GM19035 (cell line): ENCODE data around the gene PARD3B.

ENCODE experiments used
- ATAC-seq: cut with Tn5 transposase; IDR thresholded peaks from one replicate; pipeline ENCODE4 v1.9.1; 2021; ENCODE audit not compliant: unreplicated experiment

PARD3B gene

DNA sequence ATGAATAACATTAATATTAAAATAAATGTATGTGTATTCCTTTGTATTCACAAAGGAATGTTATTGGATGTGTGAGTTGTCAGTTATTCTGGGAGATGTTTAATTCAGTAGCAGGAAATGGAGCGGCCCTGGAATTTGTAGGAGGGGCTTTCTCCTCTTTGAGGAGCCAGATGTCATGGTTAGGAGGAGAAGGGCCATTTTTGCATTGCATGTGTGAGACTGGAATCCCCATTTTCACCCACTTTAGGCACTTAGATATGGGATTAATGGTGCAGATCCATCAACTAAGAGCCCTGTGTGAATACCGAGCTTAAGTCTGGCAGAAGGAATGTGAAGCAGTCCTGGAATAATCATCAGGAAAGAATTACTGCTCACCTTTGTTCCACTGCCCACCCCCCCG lies 439.2 kb downstream of the PARD3B start:
- ATAC-seq: no peak

DNA sequence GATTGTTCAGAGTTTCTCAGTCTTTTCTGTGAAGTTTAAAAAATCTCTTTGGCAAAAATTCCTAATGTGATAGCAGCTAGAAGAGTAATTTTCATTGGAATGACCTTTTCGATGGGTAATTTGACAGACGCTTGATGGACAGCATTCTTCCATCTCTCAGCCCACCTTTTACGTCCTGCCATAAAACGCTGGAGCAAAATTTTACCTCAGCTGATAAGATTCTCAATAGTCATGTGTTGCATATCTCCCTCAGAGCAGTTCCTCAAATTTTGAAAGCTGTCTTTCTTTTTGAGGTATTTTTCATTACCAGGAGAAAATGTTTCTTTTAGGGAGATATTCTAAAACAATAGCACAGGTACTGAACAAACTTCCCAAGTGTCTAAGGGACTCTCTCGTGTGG lies 441.4 kb downstream of the PARD3B start:
- no peak for ATAC-seq

DNA sequence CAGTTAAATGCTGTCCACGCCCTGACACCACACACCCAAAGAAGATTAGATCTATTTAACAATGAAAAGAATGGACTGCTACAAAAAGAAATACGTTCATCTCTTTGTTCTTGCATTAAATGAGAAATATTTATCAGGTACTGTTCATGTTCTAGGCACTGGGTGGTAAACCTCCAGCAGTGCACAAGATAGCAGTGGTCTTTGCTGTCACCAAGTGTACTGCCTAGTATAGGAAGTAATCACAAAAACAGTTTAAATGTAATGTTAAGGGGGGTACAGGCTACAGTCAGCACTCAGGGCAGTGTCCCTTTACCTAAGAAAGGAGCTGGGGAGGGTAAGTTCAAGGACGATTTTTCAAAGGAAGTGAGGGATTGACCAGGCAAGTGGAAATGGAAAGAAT lies 443.6 kb downstream of the PARD3B start:
- no peak for ATAC-seq

- ATAC-seq: no peak
These were observed 444.6 kb downstream of the PARD3B start for GRCh38 chr2:204989877-204990276.

DNA sequence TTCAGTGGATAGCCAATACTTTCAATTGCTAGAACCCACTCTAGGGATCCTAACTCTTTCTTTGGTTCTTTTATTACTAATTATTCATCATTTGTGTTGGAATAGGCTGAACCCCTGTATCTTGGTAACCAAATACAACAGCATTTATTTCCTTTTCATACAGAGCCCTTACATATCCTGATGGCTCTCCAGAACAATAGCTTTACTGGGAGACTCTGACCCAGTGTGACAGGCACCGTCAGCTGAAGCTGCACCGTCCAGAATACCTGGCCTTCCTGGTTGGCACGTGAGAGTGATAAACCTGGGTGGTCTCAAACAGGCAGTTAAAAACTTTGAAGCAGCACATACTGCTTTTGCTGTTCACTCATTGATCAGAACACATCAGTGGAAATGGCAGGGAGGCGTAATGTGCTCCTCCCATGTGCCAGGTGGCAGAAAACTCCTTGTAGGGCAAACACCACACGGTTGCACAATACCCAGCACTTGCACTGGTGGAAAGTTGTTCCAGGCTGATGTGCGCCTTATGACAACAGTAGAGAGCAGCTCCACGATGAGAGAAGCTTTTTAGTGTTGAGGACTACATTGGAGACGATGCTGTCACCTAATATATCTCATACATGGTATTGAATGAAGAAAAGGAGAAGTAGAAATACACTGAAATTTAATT lies 456.2 kb downstream of the PARD3B start:
- ATAC-seq: no peak

GRCh38 chr2:205002390-205002789 lies 457.1 kb downstream of the PARD3B start:
- ATAC-seq: no peak

DNA sequence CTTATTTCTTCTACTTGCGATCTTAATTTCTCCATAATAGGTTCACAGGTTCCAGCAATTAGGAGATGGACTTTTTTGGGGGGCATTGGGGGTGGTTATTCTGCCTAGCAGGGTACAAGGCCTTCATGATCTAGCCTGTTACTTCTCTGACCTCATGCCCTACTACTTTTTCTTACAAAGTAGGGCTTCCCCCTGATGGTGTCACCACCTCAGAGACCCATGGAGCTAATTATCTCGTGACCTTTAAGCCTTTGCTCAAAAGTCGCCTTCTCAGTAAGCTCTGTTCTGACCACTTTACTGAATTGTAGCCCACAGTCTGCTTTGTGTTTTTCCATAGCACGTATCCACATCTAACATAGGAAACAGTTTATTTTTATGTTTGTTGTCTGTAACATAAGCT lies 458.0 kb downstream of the PARD3B start:
- ATAC-seq: no peak

DNA sequence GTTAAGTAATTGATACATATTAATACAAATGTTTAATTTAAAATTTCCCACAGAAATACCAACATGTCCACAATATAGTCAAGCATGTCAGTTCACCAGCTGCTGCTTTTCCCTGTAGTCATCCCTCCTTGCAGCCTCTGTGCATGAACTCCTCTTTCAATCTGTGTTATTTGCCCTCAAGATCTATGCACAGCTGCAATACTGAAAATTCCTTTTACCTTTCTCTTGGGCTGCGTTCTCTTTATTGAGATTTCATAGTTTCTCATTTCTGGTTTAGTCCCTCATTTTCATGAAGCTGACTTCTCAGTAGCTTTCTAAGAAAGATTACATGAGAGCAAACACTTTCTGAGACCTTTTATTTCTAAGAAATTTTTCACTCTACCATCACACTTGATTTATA lies 464.9 kb downstream of the PARD3B start:
- no peak for ATAC-seq

- no peak for ATAC-seq
These were observed 465.8 kb downstream of the PARD3B start for GRCh38 chr2:205011031-205011430.

DNA sequence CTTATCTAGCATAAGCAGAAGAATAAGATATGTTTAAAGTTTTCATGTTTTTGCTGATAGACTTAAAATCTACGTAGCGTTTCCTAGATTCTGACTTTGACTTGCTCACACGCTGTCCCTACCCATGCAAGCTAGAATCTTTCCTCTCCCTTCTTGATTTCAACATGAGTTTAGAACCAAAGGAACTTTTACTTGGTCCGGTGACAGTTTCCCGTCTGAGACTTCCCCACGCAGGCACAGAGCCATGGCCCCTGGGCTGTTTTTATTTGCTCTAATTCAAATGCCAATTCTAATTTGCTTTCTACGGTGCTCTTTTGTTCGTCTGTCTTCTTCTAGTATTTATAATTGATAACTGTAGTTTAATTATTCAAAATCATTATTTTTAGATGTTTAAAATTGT lies 467.7 kb downstream of the PARD3B start:
- no peak for ATAC-seq

- ATAC-seq: no peak
These were observed 468.3 kb downstream of the PARD3B start for GRCh38 chr2:205013586-205013985.

DNA sequence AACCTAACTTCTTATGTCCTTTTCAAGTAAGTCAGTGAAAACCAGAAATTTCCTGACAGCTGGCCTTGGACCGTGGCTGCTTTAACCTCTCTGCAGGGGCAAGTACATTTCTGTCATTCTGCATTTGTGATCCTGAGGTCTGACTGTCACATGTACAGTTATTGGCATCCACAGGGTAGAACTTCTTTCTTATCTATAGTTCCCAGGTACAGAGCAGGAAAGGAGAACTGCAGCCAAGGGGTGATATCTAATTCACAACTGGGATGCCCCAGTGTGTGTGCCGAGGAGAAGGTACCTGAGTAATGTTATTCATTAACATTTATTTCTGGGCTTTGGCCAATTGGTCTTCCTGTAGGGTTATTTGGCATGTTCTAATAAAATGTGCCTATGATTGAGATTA lies 468.9 kb downstream of the PARD3B start:
- no peak for ATAC-seq

- no peak for ATAC-seq
These were observed 472.1 kb downstream of the PARD3B start for GRCh38 chr2:205017381-205017780.

DNA sequence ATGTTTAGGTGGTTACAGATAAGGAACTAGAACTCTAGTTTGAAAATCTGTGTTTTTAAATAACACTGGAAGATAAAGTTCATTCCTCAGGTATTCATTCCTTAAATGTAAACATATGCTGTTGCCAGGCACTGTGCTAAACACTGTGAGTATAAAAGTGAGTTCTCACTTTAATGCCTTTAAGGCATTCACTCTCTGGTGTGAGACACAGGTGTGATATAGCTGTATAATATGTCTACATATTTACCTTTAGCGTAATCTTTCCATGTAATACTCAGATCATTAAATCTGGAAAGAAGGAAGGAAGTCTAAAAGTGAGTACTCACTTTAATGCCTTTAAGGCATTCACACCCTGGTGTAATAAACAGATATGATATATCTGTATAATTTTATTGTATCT lies 472.6 kb downstream of the PARD3B start:
- ATAC-seq: no peak

- ATAC-seq: no peak
These were observed 475.4 kb downstream of the PARD3B start for GRCh38 chr2:205020673-205021072.

- ATAC-seq: no peak
These were observed 477.6 kb downstream of the PARD3B start for GRCh38 chr2:205022841-205023240.

GRCh38 chr2:205024822-205025518 lies 479.7 kb downstream of the PARD3B start:
- no peak for ATAC-seq

DNA sequence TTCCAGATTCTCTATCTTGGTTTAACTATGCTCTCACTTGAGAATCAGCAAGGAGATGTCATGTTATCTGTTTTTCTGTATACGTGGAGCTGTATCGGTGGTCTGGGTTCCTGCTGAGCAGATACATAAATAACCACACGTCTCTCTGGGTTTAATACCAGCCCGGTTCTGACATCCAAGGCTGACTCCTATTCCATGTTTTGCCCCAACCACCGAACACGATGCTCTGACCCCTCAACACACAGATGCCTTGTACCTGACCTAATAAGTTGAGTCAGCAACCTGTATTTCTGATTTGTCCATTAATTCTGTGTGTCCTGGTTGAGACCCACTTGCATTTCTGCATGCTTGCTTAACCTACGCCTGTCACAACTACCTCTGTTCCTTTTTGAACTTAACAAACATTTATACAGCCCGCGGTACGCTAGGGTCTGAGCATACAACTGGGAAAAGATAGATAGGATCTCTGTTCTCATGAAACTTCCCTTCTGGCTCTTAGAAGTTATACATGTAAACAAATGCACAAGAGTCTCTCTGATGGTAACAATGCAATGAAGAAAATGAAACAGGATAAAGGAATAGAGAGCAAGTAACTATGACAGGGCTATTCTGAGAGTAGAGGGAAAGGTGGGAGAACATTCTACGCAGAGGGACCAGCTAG lies 480.4 kb downstream of the PARD3B start:
- no peak for ATAC-seq

GRCh38 chr2:205030695-205031094 lies 485.4 kb downstream of the PARD3B start:
- ATAC-seq: no peak

DNA sequence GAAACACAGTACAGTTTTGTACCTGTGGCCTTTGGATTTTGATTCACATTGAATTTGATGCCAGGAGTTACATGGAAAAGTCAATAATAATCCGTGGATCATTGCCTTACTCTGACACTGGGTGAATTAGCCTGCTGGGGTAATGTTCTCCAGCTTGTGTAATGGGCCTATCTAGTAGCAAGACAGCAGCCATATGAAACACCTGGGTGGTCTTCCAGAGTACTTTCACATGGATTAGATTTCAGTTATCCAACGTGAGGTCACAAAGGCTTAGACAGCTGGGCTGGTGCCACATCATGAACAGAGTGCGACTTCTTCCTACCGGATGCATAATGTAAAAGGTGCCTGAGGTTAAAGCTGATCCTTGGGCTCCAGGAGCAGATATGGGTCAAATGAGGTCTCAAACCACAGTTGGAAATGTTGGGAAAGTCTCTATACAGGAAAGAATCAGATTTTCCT lies 486.8 kb downstream of the PARD3B start:
- ATAC-seq: no peak

DNA sequence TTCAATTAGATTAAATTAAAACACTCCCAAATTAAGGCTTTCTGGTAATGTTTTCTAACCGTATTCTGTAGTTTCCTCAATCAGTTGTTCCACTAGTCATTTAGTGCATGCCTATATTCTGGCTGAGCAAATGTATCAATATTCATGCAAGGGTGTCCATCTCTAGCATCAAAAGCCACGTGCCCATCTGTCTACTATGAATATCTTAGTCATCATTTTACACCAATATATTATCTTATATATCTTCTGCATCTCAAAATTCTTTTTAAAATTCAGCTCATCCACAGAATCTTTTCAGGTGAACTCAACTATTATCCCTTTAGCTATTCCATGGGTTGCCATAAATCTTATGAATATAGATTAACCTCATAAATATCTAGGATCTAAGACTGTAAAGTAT lies 488.2 kb downstream of the PARD3B start:
- ATAC-seq: no peak

DNA sequence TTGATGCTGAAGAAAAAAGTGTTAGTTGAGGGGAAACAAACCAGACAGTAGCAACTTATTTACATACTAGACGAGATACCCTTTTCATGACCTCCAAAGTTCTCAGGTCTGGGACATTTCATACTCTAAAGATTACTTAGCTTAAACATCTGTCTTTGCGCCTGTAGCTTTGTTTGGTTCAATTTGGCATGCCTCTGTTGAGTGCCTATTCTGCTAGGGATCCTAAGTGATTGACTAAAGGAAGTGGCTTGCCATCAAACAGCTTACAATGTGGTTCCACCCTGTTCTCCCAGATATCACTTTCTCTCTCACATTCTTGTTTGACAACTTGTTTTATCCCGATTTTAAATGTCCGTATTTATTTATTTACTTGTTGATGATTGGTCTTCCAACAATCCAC lies 488.8 kb downstream of the PARD3B start:
- ATAC-seq: no peak
